Calu3 (cell line): ENCODE data around the gene RABGGTB. TPM values are rescaled to one million over a fixed set of nuclear protein-coding genes. Genes with fewer than 3 reads are reported as not detected.
"Not testable (repeated sequence)": the region's sequence is repeated elsewhere in the genome, so short reads cannot be mapped to it uniquely, and the experiment has no call there.

Source experiments
- Bru-seq: library from RNA; stranded (reverse); fragments of 400-500 nt; gene quantifications from one replicate; lab custom pipeline; 2021; lab: Mats Ljungman, UMichigan
- BruChase-seq, 2 experiments: library from RNA; stranded (reverse); fragments of 400-500 nt; gene quantifications; one replicate each; lab custom pipeline; 2021; lab: Mats Ljungman, UMichigan
- BruUV-seq: library from RNA; stranded (reverse); fragments of 400-500 nt; replicated peaks from 2 replicates; lab custom pipeline; 2021; lab: Mats Ljungman, UMichigan
- CTCF ChIA-PET: fragments of 300-600 bp; sonication (Branson Sonifier 250); formaldehyde crosslinking; loops from one replicate; lab custom pipeline; 2022; ENCODE audit warnings: antibody characterized with exemption; lab: Charles Lee
- DNase-seq: peaks from one replicate; pipeline ENCODE4 v3.0.0; 2022
- H3K27ac Mint-ChIP-seq: one replicate; pipeline ENCODE4 v1.8.0; 2022; ENCODE audit warnings: mixed read lengths; ENCODE audit not compliant: unreplicated experiment
- H3K27me3 Mint-ChIP-seq: one replicate; pipeline ENCODE4 v1.8.0; 2022; ENCODE audit warnings: mixed read lengths; ENCODE audit not compliant: unreplicated experiment
- H3K36me3 Mint-ChIP-seq: one replicate; pipeline ENCODE4 v1.8.0; 2022; ENCODE audit warnings: mild to moderate bottlenecking, moderate library complexity, mixed read lengths; ENCODE audit not compliant: insufficient read depth, unreplicated experiment
- H3K4me1 Mint-ChIP-seq: one replicate; pipeline ENCODE4 v1.8.0; 2022; ENCODE audit warnings: mild to moderate bottlenecking, low read depth, mixed read lengths; ENCODE audit not compliant: unreplicated experiment
- H3K4me3 Mint-ChIP-seq: one replicate; pipeline ENCODE4 v1.8.0; 2022; ENCODE audit warnings: mild to moderate bottlenecking, low read depth, moderate library complexity, mixed read lengths; ENCODE audit not compliant: unreplicated experiment
- H3K9me3 Mint-ChIP-seq: one replicate; pipeline ENCODE4 v1.8.0; 2022; ENCODE audit warnings: low read depth, mixed read lengths; ENCODE audit not compliant: unreplicated experiment
- CTCF ChIP-seq: fragments of 200-600 bp; IDR thresholded peaks from one replicate; pipeline ENCODE4 v1.8.0; 2022; ENCODE audit warnings: antibody characterized with exemption; ENCODE audit not compliant: unreplicated experiment
- intact Hi-C: fragments of 100-400 bp; cut with micrococcal nuclease; formaldehyde crosslinking; loops from one replicate; pipeline ENCODE4 v1.10.0; 2022; ENCODE audit not compliant: unreplicated experiment
- long read RNA-seq: library from polyadenylated mRNA; stranded (forward); transcript quantifications from one replicate; pipeline ENCODE4 v2.0.0, GENCODE V29; 2022
- total RNA-seq: library from RNA; stranded (reverse); gene quantifications from 2 replicates; pipeline ENCODE4 v1.2.3, GENCODE V29; 2022

RABGGTB gene
- total RNA-seq, result 98.8 and 105 TPM in 2 replicates
- percentile 99 among the genes with signal in this experiment for Bru-seq, nascent RNA
- percentile 97 among the genes with signal in this experiment for BruChase-seq, experiment 1, labeled RNA remaining after a 6-hour chase
- BruChase-seq, experiment 2, labeled RNA remaining after a 2-hour chase, result percentile 97 among the genes with signal in this experiment
- long read RNA-seq, transcript RABGGTB-201 (9 exons, 1,496 nt), result major isoform, 36 of 67 reads
- long read RNA-seq, partial matches to known transcripts, result 8 of 67 reads
- long read RNA-seq, other reads (novel, unspliced or antisense), result 22 of 67 reads

DNA sequence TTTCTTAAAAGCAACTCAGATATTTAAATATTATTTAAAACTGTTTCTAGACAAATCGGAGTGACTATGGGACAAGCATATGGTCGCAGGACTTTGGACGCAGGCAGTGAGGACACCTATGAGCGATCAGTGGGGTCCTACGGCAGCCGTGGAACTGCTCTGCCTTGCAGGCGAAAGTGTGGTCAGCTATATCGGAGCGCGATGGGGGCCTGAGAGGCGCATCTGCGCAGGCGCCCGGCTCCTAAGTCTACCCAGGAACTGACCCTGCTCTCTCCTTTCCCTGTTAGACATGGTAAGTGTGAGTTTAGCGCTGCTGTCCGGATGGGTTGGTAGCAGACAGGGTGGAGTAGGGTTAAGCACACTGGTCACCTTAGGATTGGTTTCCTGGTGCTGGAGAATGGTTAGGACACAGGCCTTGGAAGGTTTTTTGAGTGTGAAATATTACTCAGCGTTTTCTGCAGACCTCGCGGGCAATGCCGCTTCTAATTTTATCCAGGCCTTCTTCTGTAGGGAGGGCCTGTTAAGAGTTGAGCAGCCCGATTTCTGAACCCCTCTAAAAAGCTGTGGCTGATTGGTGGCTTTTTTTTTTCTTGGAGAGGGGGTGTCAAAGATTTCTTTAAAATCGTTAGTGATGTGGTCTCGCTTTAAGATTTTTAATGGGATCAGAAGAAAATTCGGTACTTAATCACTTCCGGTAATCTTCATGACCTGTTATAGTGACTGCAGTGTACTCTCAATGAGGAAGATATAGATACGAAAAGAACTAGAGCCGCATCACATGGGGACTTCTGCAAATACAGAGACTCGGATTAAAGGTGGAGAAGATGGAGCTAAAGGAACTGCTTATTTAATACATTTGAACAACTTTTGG, at the start of gene RABGGTB:
Gene RABGGTB, plus strand, starts transcription at position 274 of the 871 bp plus-strand sequence. Its CDS starts 16 bp downstream, at position 290.
- BruUV-seq, result TSS peak; percentile 65
- Mint-ChIP-seq H3K27ac (peak within 1 kb of the TSS; percentile 94), H3K9me3 (peaks cover 2% of the 10 kb centered on the region), H3K36me3 (peaks cover 59% of the 10 kb centered on the region), H3K4me3 (peak within 1 kb of the TSS; percentile 88), H3K4me1 (peaks cover 23% of the 10 kb centered on the region), H3K27me3 (peaks cover 3% of the 10 kb centered on the region)
- intact Hi-C loops, result no loop called here
- CTCF ChIA-PET, result interaction anchor here (1.3 kb wide), 1 partner anchor 553 kb away, joined by 3 read pairs; no protein-coding TSS in a partner anchor
- DNase-seq, result peak; percentile 96
- TF ChIP-seq CTCF, result no peak

- Mint-ChIP-seq H3K27ac (no peak overlapping the region), H3K9me3 (no peaks in the 10 kb centered on the region), H3K4me1 (no peaks in the 10 kb centered on the region), H3K4me3 (no peak overlapping the region), H3K36me3 (no peaks in the 10 kb centered on the region), H3K27me3 (no peaks in the 10 kb centered on the region)
- intact Hi-C loops, result no loop called here
- DNase-seq, result no peak
- CTCF ChIA-PET, result no interaction called here
- TF ChIP-seq CTCF, result no peak
- BruUV-seq, result no TSS peak
Measured at GRCh38 chr1:75742047-75742625, 43.9 kb upstream of the RABGGTB start.

- no TSS peak for BruUV-seq
- CTCF ChIA-PET, result no interaction called here
- no peaks in the 10 kb centered on the region for H3K9me3 Mint-ChIP-seq
- H3K27me3 Mint-ChIP-seq, result no peaks in the 10 kb centered on the region
- no peaks in the 10 kb centered on the region for H3K36me3 Mint-ChIP-seq
- H3K4me1 Mint-ChIP-seq, result no peaks in the 10 kb centered on the region
- intact Hi-C loops, result no loop called here
- DNase-seq, result no peak
- no peak for TF ChIP-seq CTCF
- H3K27ac Mint-ChIP-seq, result no peak overlapping the region
- H3K4me3 Mint-ChIP-seq, result no peak overlapping the region
Measured at GRCh38 chr1:75745276-75745675, 40.8 kb upstream of the RABGGTB start.

- H3K4me1 Mint-ChIP-seq, H3K4me3 Mint-ChIP-seq, BruUV-seq, DNase-seq, CTCF ChIA-PET, H3K27ac Mint-ChIP-seq, intact Hi-C loops, H3K9me3 Mint-ChIP-seq, H3K27me3 Mint-ChIP-seq: not testable (repeated sequence)
- peaks cover 11% of the 10 kb centered on the region for H3K36me3 Mint-ChIP-seq
Measured at GRCh38 chr1:75757210-75757609, 28.8 kb upstream of the RABGGTB start.

GRCh38 chr1:75758543-75758942, 27.5 kb upstream of the RABGGTB start:
- H3K27me3 Mint-ChIP-seq, DNase-seq, H3K27ac Mint-ChIP-seq, intact Hi-C loops, H3K36me3 Mint-ChIP-seq, BruUV-seq, H3K9me3 Mint-ChIP-seq, CTCF ChIA-PET, H3K4me1 Mint-ChIP-seq, H3K4me3 Mint-ChIP-seq: not testable (repeated sequence)
